ENCODE data around the gene AHCYL1. TPM values are rescaled to one million over a fixed set of nuclear protein-coding genes. Genes with fewer than 3 reads are reported as not detected.

The AHCYL1 gene
- total RNA-seq, 6 experiments from 2014 or later: 51.4 to 77.5 (median 56.0) TPM

DNA sequence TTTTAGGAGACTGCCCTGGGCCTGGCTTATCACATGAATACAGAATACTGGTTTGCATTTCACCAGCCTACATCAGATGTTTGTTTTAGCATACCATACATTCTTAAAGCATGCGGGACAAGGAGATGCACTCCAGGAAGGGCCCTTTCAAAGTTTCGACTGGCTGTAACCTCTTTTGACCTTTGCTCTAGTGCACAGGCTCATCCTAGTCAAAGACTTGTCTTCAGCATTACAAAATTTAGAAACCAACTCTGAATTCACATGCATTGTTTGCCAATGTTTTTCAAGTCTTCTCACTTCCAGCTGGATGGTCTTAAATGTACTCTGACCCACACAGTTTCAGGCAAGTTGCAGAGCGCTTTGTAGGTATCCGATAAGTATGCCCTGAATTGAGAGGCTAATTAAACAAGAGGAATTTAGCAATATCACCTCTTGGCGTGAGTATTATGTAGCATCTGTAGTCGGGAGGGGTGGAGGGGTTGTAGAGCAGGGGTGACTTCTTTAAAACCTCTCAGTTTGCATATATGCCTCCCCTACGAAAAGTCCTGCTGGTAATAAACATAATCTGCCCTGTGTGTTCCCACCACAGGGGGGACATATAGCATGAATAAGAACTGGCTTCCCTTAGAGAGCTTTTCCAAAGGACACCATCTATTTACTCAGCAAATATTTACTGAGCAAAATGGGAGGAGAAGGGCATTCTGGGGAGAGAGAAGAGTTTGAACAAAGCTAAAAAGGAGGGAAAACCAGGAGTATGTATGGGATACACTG lies 24.4 kb upstream of the AHCYL1 start:
- Histone ChIP-seq H3K9me3 (no peaks in the 10 kb centered on the region), H3K4me1 (peaks cover 0 to 37% (median 15%) of the 10 kb centered on the region in 4 donors), H3K4me3 (no peak overlapping the region), H3K36me3 (no peaks in the 10 kb centered on the region), H3K27me3 (no peaks in the 10 kb centered on the region), H3K27ac (peak overlapping the region in 2 of 3 donors; percentile 52 to 61)
- 12% methylated on average over 6 of the region's 7 CpGs for WGBS (ENCODE audit: insufficient coverage, low coverage, low lambda C conversion rate, missing lambda C conversion rate)
- TF ChIP-seq POLR2A (IDR thresholded peaks at IDR 0.05): no peak
- TF ChIP-seq, protein P1, sequence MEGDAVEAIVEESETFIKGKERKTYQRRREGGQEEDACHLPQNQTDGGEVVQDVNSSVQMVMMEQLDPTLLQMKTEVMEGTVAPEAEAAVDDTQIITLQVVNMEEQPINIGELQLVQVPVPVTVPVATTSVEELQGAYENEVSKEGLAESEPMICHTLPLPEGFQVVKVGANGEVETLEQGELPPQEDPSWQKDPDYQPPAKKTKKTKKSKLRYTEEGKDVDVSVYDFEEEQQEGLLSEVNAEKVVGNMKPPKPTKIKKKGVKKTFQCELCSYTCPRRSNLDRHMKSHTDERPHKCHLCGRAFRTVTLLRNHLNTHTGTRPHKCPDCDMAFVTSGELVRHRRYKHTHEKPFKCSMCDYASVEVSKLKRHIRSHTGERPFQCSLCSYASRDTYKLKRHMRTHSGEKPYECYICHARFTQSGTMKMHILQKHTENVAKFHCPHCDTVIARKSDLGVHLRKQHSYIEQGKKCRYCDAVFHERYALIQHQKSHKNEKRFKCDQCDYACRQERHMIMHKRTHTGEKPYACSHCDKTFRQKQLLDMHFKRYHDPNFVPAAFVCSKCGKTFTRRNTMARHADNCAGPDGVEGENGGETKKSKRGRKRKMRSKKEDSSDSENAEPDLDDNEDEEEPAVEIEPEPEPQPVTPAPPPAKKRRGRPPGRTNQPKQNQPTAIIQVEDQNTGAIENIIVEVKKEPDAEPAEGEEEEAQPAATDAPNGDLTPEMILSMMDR (IDR thresholded peaks at IDR 0.05): peak in 1 of 4 donors; percentile 15
- DNase-seq (no peak), ATAC-seq (peak; percentile 68 to 82 (median 79))
- intact Hi-C loops (cut with DNase I): no loop called here

DNA sequence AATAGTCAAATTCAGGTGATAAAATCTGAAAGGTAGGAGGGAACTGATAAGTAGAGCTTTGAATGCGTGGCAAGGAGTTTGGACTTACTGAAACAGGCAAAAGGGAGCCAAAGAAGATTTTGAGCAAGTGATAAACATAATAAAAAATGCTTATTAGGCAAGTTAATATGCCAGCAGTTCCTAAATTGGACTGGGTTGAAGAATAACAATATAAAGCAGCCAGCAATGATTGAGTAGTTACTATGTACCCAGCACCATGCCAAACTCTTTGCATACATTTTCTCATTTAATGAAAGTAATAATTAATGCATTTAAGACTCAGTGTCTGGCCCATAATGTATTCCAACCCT lies 23.8 kb upstream of the AHCYL1 start:
- Histone ChIP-seq H3K36me3 (no peaks in the 10 kb centered on the region), H3K4me3 (no peak overlapping the region), H3K9me3 (no peaks in the 10 kb centered on the region), H3K27ac (peak overlapping the region in 2 of 3 donors; percentile 52 to 61), H3K4me1 (peaks cover 0 to 37% (median 15%) of the 10 kb centered on the region in 4 donors), H3K27me3 (no peaks in the 10 kb centered on the region)
- TF ChIP-seq, protein P1 (IDR thresholded peaks at IDR 0.05): no peak
- no peak for TF ChIP-seq POLR2A (IDR thresholded peaks at IDR 0.05)
- ATAC-seq: no peak
- WGBS (ENCODE audit: insufficient coverage, low coverage, low lambda C conversion rate, missing lambda C conversion rate): 0% methylated on average over 1 of the region's 1 CpG
- intact Hi-C loops (cut with DNase I): no loop called here
- DNase-seq: no peak

DNA sequence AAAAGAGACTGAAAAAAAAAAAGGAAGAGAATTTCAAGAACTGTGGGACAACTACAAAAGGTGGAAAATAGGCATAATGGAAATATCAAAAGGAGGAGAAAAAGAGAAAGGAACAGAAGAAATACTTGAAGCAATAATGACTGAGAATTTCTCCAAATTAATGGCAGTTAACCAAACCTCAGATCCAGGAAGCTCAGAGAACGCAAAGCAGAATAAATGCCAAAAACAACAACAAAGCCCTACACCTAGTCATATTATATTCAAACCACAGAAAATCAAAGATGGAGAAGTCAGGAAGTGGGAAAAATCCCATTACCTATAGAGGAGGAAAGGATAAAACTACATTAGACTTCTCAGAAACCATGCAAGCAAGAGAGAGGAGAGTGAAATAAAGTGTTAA lies 20.7 kb upstream of the AHCYL1 start:
- Histone ChIP-seq H3K4me3 (no peak overlapping the region), H3K9me3 (no peaks in the 10 kb centered on the region), H3K36me3 (no peaks in the 10 kb centered on the region), H3K27ac (no peak overlapping the region), H3K27me3 (no peaks in the 10 kb centered on the region), H3K4me1 (peaks cover 0 to 35% (median 14%) of the 10 kb centered on the region in 4 donors)
- ATAC-seq: no peak
- no peak for DNase-seq
- intact Hi-C loops (cut with DNase I): no loop called here
- TF ChIP-seq, protein P1 (IDR thresholded peaks at IDR 0.05): no peak
- WGBS (ENCODE audit: insufficient coverage, low coverage, low lambda C conversion rate, missing lambda C conversion rate): 63% methylated on average over 1 of the region's 1 CpG

DNA sequence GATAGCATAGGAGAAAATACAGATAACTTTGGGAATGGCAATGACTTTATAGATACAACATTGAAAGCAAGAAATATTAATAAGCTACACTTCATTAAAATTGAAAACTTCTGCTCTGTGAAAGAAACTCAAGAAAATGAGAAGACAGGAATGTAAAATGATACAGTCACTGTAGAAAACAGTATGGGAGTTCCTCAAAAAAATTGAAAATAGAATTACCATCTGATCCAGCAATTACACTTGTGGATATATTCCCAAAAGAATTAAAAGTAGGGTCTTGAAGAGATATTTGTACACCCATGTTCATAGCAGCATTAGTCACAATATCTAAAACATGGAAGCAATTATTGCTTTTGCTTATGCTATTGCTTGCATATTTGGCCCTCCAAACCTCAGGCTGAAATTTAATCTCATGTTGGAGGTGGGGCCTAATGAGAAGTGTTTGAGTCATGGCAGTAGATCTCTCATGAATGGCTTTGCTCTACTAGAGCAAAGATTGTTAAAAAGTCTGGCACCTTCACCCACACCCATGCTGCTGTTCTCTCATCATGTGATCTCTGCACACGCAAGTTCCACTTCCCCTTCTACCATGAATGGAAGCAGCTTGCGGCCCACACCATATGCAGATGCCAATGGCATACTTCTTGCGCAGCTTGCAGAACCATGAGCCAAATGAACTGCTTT lies 15.3 kb upstream of the AHCYL1 start:
- TF ChIP-seq, protein P1 (IDR thresholded peaks at IDR 0.05): no peak
- TF ChIP-seq POLR2A (IDR thresholded peaks at IDR 0.05): no peak
- Histone ChIP-seq H3K9me3 (no peaks in the 10 kb centered on the region), H3K27me3 (no peaks in the 10 kb centered on the region), H3K4me1 (no peaks in the 10 kb centered on the region), H3K27ac (no peak overlapping the region), H3K4me3 (no peak overlapping the region), H3K36me3 (no peaks in the 10 kb centered on the region)
- WGBS (ENCODE audit: insufficient coverage, low coverage, low lambda C conversion rate, missing lambda C conversion rate): 92% methylated on average over 3 of the region's 3 CpGs
- DNase-seq (no peak), ATAC-seq (no peak)
- intact Hi-C loops (cut with DNase I): no loop called here
